K562 (cell line): ENCODE results near the gene SLC48A1. TPM values are rescaled to one million over a fixed set of nuclear protein-coding genes. Genes with fewer than 3 reads are reported as not detected.

Experiments used
- CREB3 ChIP-seq: fragments of 450-650 bp; conservative IDR thresholded peaks from 2 replicates; pipeline ENCODE4 v1.6.1; 2016; ENCODE audit warnings: missing genetic modification characterization, low read depth, mild to moderate bottlenecking, missing compliant biosample characterization, moderate library complexity
- ETV5 ChIP-seq: sonication (generic); formaldehyde crosslinking; IDR thresholded peaks from 2 replicates; pipeline ENCODE4 v1.4.0; 2020; ENCODE audit warnings: low read depth, mild to moderate bottlenecking, missing genetic modification reagents
- FIP1L1 ChIP-seq: fragments of 200-400 bp; formaldehyde crosslinking; IDR thresholded peaks from 2 replicates; pipeline ENCODE4 v1.6.1; 2018; ENCODE audit warnings: mild to moderate bottlenecking, low read depth, low read length; ENCODE audit not compliant: poor library complexity, severe bottlenecking
- HNRNPK ChIP-seq: fragments of 200-400 bp; formaldehyde crosslinking; IDR thresholded peaks from one replicate; pipeline ENCODE4 v1.6.1; 2018; ENCODE audit warnings: mild to moderate bottlenecking, low read depth, low read length; ENCODE audit not compliant: poor library complexity, severe bottlenecking
- HNRNPL ChIP-seq: fragments of 200-400 bp; formaldehyde crosslinking; IDR thresholded peaks from 2 replicates; pipeline ENCODE4 v1.6.1; 2017; ENCODE audit warnings: low read depth, mild to moderate bottlenecking, low read length
- KDM4B ChIP-seq, 2 experiments: fragments of 450-650 bp in 1 of 2; sonication (generic) in 1 of 2; IDR thresholded peaks; 2 replicates each; pipeline ENCODE4 v1.6.1; 2016 to 2017; ENCODE audit warnings: borderline replicate concordance in 2 of 2, antibody characterized with exemption in 1 of 2, low read depth in 1 of 2, mild to moderate bottlenecking in 1 of 2
- KLF13 ChIP-seq: fragments of 450-650 bp; IDR thresholded peaks from 2 replicates; pipeline ENCODE4 v1.6.1; 2016; ENCODE audit warnings: missing genetic modification characterization, low read depth, mild to moderate bottlenecking, missing compliant biosample characterization, moderate library complexity, borderline replicate concordance
- NFE2 ChIP-seq: IDR thresholded peaks from 2 replicates; pipeline ENCODE4 v1.6.1; 2014; ENCODE audit warnings: antibody characterized with exemption, low read depth
- RCOR1 ChIP-seq, 2 experiments: IDR thresholded peaks; 2 replicates each; pipeline ENCODE4 v1.6.1; 2012; ENCODE audit warnings: low read depth in 2 of 2, low read length in 2 of 2, borderline replicate concordance in 1 of 2, improper control_type of control experiment in 1 of 2
- SNRNP70 ChIP-seq: fragments of 200-400 bp; formaldehyde crosslinking; optimal IDR thresholded peaks from 2 replicates; pipeline ENCODE3; 2017; ENCODE audit warnings: low read depth, low read length
- SP1 ChIP-seq: sonication (generic); formaldehyde crosslinking; IDR thresholded peaks from 2 replicates; pipeline ENCODE4 v1.8.1; 2022; ENCODE audit warnings: mild to moderate bottlenecking, missing genetic modification reagents
- THRB ChIP-seq: fragments of 450-650 bp; formaldehyde crosslinking; conservative IDR thresholded peaks from 2 replicates; pipeline ENCODE4 v1.4.0; 2022; ENCODE audit warnings: mild to moderate bottlenecking, missing genetic modification characterization
- ZBTB2 ChIP-seq: fragments of 450-650 bp; IDR thresholded peaks from 2 replicates; pipeline ENCODE4 v1.6.1; 2016; ENCODE audit warnings: antibody characterized with exemption
- ZBTB33 ChIP-seq: sonication (generic); formaldehyde crosslinking; IDR thresholded peaks from 2 replicates; pipeline ENCODE4 v1.8.1; 2023; ENCODE audit warnings: mild to moderate bottlenecking, missing genetic modification reagents
- ZNF133 ChIP-seq: fragments of 250-450 bp; sonication (Bioruptor Pico); IDR thresholded peaks from 2 replicates; pipeline ENCODE4 v1.4.0; 2020; ENCODE audit warnings: mild to moderate bottlenecking
- ZNF23 ChIP-seq: fragments of 250-450 bp; sonication (Bioruptor Pico); IDR thresholded peaks from 2 replicates; pipeline ENCODE4 v1.4.0; 2020; ENCODE audit warnings: mild to moderate bottlenecking
- ZNF274 ChIP-seq: IDR thresholded peaks from 2 replicates; pipeline ENCODE4 v1.6.1; 2011; ENCODE audit warnings: low read depth, mild to moderate bottlenecking, low read length, moderate library complexity, borderline replicate concordance
- ZNF449 ChIP-seq: fragments of 250-450 bp; sonication (Bioruptor Pico); IDR thresholded peaks from 2 replicates; pipeline ENCODE4 v1.8.0; 2022; ENCODE audit warnings: moderate library complexity, mild to moderate bottlenecking, inconsistent platforms
- ZNF785 ChIP-seq: fragments of 250-450 bp; sonication (Bioruptor Pico); IDR thresholded peaks from 2 replicates; pipeline ENCODE4 v1.4.0; 2020; ENCODE audit warnings: mild to moderate bottlenecking
- ZZZ3 ChIP-seq: fragments of 450-650 bp; IDR thresholded peaks from 2 replicates; pipeline ENCODE4 v1.6.1; 2016; ENCODE audit warnings: antibody characterized with exemption, mild to moderate bottlenecking, moderate library complexity
- polyA plus RNA-seq, 8 experiments: library from polyadenylated mRNA; depleted of rRNA in 4 of 8; stranded (reverse) in 5 of 8; unstranded in 3 of 8; fragments of >200 nt; fragmentation: Nextera tagmentation in 2 of 8; fragmentation: Illumina TruSeq in 1 of 8; extraction: Ambion mirVana in 2 of 8; extraction: Trizol in 1 of 8; gene quantifications; 2 replicates each; pipeline versions ENCODE4 v1.2.1 to v1.2.3, GENCODE V29; 2011 to 2014; ENCODE audit warnings: inconsistent platforms in 1 of 8, missing spikeins in 1 of 8
- total RNA-seq, 7 experiments: library from RNA; depleted of rRNA in 6 of 7; stranded (reverse); fragments of >200 nt in 6 of 7; fragmentation: Illumina TruSeq in 2 of 7; extraction: Trizol in 2 of 7; gene quantifications; 2 replicates each; pipeline versions ENCODE4 v1.2.1 to v1.2.3, GENCODE V29; 2011 to 2021; ENCODE audit warnings: low replicate concordance in 1 of 7

SLC48A1 gene
- total and polyA plus RNA-seq, 9 of the 15 experiments (the other 6 are each of a cell fraction or from before 2014, with no cell fraction given), result 10.7 to 37.5 (median 18.7) TPM

- TF ChIP-seq THRB (CRISPR knock-in tag), result 0 out of 2 replicates have a peak, but pooled peaks have one; percentile 29
- TF ChIP-seq HNRNPL, result no peak
- TF ChIP-seq KLF13 (tag), result no peak
- TF ChIP-seq ZNF274, result no peak
- TF ChIP-seq ZNF785 (CRISPR knock-in tag), result no peak
- TF ChIP-seq SNRNP70, result no peak
- peak; percentile 45; the same call in 1 of the 2 replicates for TF ChIP-seq ZBTB33
- TF ChIP-seq ZBTB2, result no peak
- no peak for TF ChIP-seq ZNF133
- TF ChIP-seq KDM4B (IDR thresholded peaks at IDR 0.05; ENCODE audit: borderline replicate concordance in 2 of 2, low read depth in 1 of 2), result no peak
- peak in 1 of 2 experiments; percentile 75; a peak in 2 of 4 replicates for TF ChIP-seq RCOR1 (IDR thresholded peaks at IDR 0.05; ENCODE audit: borderline replicate concordance in 1 of 2, low read depth in 2 of 2, low read length in 2 of 2)
- no peak; the same call in 1 of the 2 replicates for TF ChIP-seq ETV5 (CRISPR knock-in tag)
- TF ChIP-seq CREB3 (tag), result no peak
- TF ChIP-seq HNRNPK, result no peak
- TF ChIP-seq ZNF23, result no peak
- no peak for TF ChIP-seq FIP1L1
- no peak for TF ChIP-seq ZNF449 (CRISPR knock-in tag)
- TF ChIP-seq ZZZ3, result no peak
- TF ChIP-seq SP1 (CRISPR knock-in tag), result peak; percentile 64; the same call in 1 of the 2 replicates
- no peak; the same call in 1 of the 2 replicates for TF ChIP-seq NFE2
Measured at GRCh38 chr12:47779301-47779942, 6.4 kb downstream of the SLC48A1 start (continued).
